Measurements from ENCODE around the gene ADAMTS16.

The ADAMTS16 gene

GRCh38 chr5:5189051-5189430 is 48.9 kb downstream of the ADAMTS16 start:
- DNase-seq, result no peak

GRCh38 chr5:5191906-5192305 is 51.8 kb downstream of the ADAMTS16 start:
- no peak for DNase-seq

GRCh38 chr5:5192681-5193080 is 52.6 kb downstream of the ADAMTS16 start:
- DNase-seq, result no peak

GRCh38 chr5:5195128-5195918 is 55.2 kb downstream of the ADAMTS16 start:
- DNase-seq, result no peak

GRCh38 chr5:5198135-5198534 is 58.0 kb downstream of the ADAMTS16 start:
- no peak for DNase-seq

GRCh38 chr5:5198815-5199214 is 58.7 kb downstream of the ADAMTS16 start:
- DNase-seq, result no peak

- DNase-seq, result no peak
These were observed 59.4 kb downstream of the ADAMTS16 start for GRCh38 chr5:5199495-5199894.

GRCh38 chr5:5200133-5200532 is 60.0 kb downstream of the ADAMTS16 start:
- DNase-seq, result no peak

GRCh38 chr5:5202321-5202720 is 62.2 kb downstream of the ADAMTS16 start:
- DNase-seq, result no peak

- no peak for DNase-seq
These were observed 63.3 kb downstream of the ADAMTS16 start for GRCh38 chr5:5203451-5203850.

GRCh38 chr5:5207828-5208227 is 67.7 kb downstream of the ADAMTS16 start:
- DNase-seq, result no peak

- DNase-seq, result no peak
These were observed 69.0 kb downstream of the ADAMTS16 start for GRCh38 chr5:5209089-5209488.

GRCh38 chr5:5209510-5210286 is 69.6 kb downstream of the ADAMTS16 start:
- no peak for DNase-seq

GRCh38 chr5:5217371-5217770 is 77.2 kb downstream of the ADAMTS16 start:
- DNase-seq, result no peak

GRCh38 chr5:5218396-5218795 is 78.3 kb downstream of the ADAMTS16 start:
- DNase-seq, result no peak

GRCh38 chr5:5219541-5219940 is 79.4 kb downstream of the ADAMTS16 start:
- no peak for DNase-seq

- DNase-seq, result no peak
These were observed 80.9 kb downstream of the ADAMTS16 start for GRCh38 chr5:5220901-5221631.

GRCh38 chr5:5221724-5222123 is 81.6 kb downstream of the ADAMTS16 start:
- DNase-seq, result no peak

- no peak for DNase-seq
These were observed 91.4 kb downstream of the ADAMTS16 start for GRCh38 chr5:5231576-5231975.

GRCh38 chr5:5234912-5235311 is 94.8 kb downstream of the ADAMTS16 start:
- DNase-seq, result no peak

- DNase-seq, result no peak
These were observed 95.6 kb downstream of the ADAMTS16 start for GRCh38 chr5:5235685-5236084.

- DNase-seq, result no peak
These were observed 99.1 kb downstream of the ADAMTS16 start for GRCh38 chr5:5239191-5239590.

GRCh38 chr5:5240234-5240633 is 100.1 kb downstream of the ADAMTS16 start:
- no peak for DNase-seq

GRCh38 chr5:5242056-5242455 is 101.9 kb downstream of the ADAMTS16 start:
- no peak for DNase-seq
